ENCODE results near the gene DIS3L2. TPM values are rescaled to one million over a fixed set of nuclear protein-coding genes. Genes with fewer than 3 reads are reported as not detected.
A peak's percentile ranks its signal among the peaks of the same experiment; 100 is the strongest.

Gene DIS3L2
- total RNA-seq, 2 donors from 2014 or later, result 21.6 to 30.2 TPM

DNA sequence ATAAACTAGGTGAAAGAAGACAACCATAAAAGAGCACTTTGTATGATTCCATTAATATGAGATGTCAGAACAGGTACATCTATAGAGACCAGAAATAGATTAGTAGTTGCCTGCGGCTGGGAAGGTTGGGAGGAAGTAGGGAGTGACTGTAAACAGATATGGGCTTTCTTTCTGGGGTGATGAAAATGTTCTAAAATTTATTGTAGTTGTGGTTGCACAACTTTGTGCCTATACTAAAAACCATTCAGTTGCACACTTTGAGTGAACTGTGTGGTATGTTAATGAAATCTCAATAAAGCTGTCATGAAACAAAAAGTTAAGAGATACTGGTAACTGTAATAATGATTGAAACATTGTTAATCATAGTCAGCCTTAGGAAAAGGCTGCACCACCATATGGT lies 264.4 kb downstream of the DIS3L2 start:
- Mint-ChIP-seq H3K27me3 (no peaks in the 10 kb centered on the region), H3K27ac (no peak overlapping the region), H3K4me3 (no peak overlapping the region), H3K36me3 (ENCODE audit: low read depth) (peaks cover 11% of the 10 kb centered on the region), H3K9me3 (no peaks in the 10 kb centered on the region), H3K4me1 (peaks cover 3% of the 10 kb centered on the region)
- ATAC-seq (replicated peaks), result no peak

DNA sequence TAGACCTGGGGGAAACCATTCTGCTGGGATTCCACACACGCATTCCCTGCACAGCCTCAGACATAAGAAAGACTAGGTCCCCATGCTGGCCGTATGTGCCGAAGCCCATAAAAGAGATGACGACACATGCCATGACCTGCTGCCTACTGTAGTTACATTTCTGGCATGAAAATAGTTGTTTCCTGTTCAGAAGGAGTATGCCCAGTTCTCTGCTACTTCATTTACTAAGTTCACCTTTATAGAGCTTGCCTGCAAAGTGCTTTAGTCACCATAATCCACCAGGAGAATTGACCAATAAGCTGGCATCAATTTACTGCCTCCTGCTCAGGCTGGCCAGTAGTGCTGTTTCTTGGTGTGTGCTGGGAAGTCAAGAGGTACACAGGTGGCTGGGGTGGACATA lies 266.8 kb downstream of the DIS3L2 start:
- H3K36me3 Mint-ChIP-seq (ENCODE audit: low read depth), result no peaks in the 10 kb centered on the region

DNA sequence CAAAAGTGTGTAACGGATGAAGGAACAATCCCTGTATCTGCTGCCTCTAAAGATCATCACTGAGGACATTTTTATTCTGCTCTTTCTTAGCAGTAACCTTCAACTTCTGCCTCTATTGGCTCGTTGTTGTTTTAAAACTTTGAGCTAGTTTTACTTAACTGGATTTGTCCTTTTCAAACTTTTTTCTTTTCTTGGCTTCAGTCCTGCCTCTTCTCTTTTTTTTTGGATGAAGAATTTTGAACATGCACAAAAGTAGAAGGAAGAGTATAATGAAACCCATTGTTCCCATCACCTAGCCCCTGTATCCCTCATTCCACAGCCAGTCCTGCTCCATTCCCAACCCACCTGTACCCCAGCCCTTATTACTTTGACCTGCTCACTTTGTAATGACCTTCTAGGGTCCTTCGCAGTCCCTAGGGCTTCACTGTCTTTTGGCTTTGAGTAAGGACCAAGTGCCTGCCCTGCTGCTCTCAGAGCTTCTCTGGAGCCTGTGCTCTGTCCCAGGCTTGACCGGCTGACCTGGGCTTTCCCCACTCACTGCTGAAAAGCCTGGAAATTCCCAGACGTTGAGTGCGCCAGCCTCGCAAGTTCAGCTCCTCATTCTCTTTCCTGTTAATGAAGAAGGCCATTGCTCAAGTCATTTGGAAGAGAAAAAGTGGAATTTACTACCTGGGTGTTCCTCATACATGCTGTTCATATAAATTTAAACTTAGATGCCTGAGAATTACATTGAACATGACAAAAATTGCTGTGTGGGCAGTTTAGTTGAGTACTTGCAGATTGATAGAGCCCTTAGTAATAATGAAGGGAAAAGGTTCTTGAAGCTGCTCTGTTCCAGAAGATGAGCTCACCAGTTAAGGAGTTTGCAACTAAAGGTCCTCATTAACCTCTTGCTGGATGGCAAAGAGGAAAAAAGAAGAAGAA lies 267.7 kb downstream of the DIS3L2 start:
- no peaks in the 10 kb centered on the region for H3K36me3 Mint-ChIP-seq (ENCODE audit: low read depth)
- no peak overlapping the region for H3K27ac Mint-ChIP-seq
- no peaks in the 10 kb centered on the region for H3K9me3 Mint-ChIP-seq
- ATAC-seq (replicated peaks), result no peak
- H3K4me1 Mint-ChIP-seq, result peaks cover 18% of the 10 kb centered on the region
- no peaks in the 10 kb centered on the region for H3K27me3 Mint-ChIP-seq
- H3K4me3 Mint-ChIP-seq, result no peak overlapping the region

More for the DNA sequence above, 266.8 kb downstream of the DIS3L2 start:
- Mint-ChIP-seq H3K27me3 (no peaks in the 10 kb centered on the region), H3K27ac (no peak overlapping the region), H3K9me3 (no peaks in the 10 kb centered on the region), H3K4me3 (no peak overlapping the region), H3K4me1 (peaks cover 18% of the 10 kb centered on the region)
- ATAC-seq (replicated peaks), result no peak

DNA sequence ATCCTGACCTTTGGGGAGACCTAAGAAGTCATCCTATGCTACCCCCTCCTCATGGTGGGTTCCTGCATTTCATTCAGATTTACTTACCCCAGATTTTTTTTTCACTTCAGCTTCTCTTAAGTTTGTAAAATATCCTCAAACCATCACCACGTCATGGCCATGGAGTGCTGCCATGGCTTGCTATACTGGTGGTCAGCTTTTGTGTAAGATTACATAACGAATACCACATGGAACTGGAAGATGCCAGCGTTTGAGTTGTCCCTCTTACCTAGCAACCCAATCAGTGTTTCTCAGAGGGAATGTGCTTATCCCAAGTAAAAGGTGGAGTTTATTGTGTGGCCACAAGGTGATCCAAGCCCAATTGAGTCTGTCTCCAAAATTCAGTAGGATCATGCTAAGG lies 268.4 kb downstream of the DIS3L2 start:
- no peak for ATAC-seq (replicated peaks)
- Mint-ChIP-seq H3K27me3 (no peaks in the 10 kb centered on the region), H3K9me3 (no peaks in the 10 kb centered on the region), H3K4me3 (no peak overlapping the region), H3K36me3 (ENCODE audit: low read depth) (no peaks in the 10 kb centered on the region), H3K4me1 (peaks cover 18% of the 10 kb centered on the region), H3K27ac (no peak overlapping the region)

DNA sequence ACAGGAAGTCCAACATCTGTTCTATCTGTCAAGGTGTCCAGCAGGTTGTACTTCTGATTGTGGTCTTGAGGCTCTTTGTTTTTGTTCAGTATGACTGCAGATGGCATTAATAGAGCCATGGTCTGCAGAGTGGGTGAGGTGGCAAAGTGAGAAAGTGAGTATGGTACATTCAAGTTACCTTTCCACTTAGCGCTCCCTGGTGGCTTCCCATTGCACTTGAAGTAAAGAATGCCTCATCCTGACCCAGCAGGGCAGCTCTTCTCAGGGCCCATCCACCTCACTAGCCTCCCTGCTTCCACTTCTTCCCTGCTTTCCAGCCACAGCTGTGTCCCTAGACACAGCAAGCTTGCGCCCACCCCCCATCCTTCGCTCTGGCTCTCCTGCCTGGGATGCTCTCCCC lies 269.0 kb downstream of the DIS3L2 start:
- H3K36me3 Mint-ChIP-seq (ENCODE audit: low read depth), result no peaks in the 10 kb centered on the region
- no peak overlapping the region for H3K4me3 Mint-ChIP-seq
- H3K27ac Mint-ChIP-seq, result no peak overlapping the region
- peaks cover 18% of the 10 kb centered on the region for H3K4me1 Mint-ChIP-seq
- ATAC-seq (replicated peaks), result peak; percentile 53
- no peaks in the 10 kb centered on the region for H3K27me3 Mint-ChIP-seq
- no peaks in the 10 kb centered on the region for H3K9me3 Mint-ChIP-seq

DNA sequence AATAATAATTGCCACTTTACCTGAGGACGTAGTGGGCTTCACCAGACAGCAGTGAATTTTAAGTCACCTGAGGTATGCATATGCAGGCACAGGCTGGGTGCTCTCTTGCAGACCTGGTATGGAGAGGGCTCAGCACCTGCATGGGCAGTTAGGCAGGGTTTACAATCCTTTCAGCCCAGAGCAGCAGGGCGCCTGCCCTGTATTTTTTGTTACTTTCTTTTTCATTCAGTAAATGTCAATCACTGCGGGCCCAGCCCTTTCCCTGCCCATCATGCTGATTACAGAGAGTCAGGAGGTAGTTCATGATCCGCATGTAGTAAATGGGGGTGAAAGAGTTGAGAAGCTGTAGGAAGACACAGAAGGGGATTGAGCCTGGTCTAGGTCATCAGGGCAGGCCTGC lies 270.0 kb downstream of the DIS3L2 start:
- ATAC-seq (replicated peaks), result no peak
- no peak overlapping the region for H3K4me3 Mint-ChIP-seq
- H3K27ac Mint-ChIP-seq, result peak overlapping the region; percentile 41

DNA sequence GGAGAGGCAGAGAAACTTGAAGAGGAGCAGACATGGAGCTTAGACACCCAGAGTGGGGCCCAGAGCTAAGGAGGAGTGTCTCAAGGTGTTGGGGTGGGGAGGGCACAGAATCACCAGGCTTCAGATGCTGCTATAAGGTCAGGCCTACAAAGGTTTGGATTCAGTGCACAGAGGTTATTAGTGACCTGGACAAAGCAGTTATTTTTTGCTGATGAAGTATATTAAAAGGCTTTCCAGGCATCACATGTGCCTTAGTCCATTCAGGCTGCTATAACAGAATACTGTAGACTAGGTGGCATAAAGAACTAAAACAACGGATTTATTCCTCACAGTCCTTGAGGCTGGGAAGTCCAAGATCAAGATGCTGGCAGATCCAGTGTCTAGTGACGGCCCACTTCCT lies 271.4 kb downstream of the DIS3L2 start:
- no peak for ATAC-seq (replicated peaks)
- no peak overlapping the region for H3K4me3 Mint-ChIP-seq
- H3K27me3 Mint-ChIP-seq, result no peaks in the 10 kb centered on the region
- H3K4me1 Mint-ChIP-seq, result peaks cover 26% of the 10 kb centered on the region
- H3K27ac Mint-ChIP-seq, result peak overlapping the region; percentile 58
- peaks cover 3% of the 10 kb centered on the region for H3K36me3 Mint-ChIP-seq (ENCODE audit: low read depth)
- H3K9me3 Mint-ChIP-seq, result no peaks in the 10 kb centered on the region

More for the DNA sequence above, 270.0 kb downstream of the DIS3L2 start:
- Mint-ChIP-seq H3K9me3 (no peaks in the 10 kb centered on the region), H3K36me3 (ENCODE audit: low read depth) (no peaks in the 10 kb centered on the region), H3K27me3 (no peaks in the 10 kb centered on the region), H3K4me1 (peaks cover 18% of the 10 kb centered on the region)

DNA sequence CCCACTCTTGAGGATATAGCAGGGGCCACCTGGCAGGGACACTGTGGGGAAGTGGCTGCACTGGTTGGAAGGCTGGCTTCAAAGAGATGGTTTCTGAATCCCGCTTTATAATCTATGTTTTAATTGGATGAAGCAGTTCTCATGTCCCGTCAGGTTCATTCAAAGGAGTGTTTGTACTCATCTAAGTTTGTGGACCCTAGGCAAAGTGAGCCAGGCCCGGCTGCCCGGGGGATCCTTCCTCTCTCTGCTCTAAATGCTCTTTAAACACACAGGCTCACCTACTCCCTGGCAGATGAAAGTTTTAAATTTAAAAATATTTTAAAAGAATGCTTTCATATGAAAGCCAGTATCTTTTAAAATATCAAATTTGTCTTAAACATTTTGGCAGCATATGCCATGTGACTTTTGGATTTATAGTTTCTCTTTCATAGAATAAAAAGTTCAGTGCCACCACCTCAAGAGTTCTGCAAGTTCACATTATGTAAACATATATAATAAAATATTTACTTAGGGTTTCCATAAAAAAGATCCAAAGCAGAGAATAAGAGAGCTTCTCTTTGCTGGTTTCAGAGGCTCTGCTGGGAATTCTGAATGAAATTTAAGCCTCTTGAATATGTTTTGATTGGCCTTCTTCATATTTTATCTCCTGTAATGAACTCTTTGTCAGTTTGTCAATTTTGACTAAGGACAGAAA lies 273.6 kb downstream of the DIS3L2 start:
- Mint-ChIP-seq H3K27me3 (no peaks in the 10 kb centered on the region), H3K36me3 (ENCODE audit: low read depth) (peaks cover 24% of the 10 kb centered on the region), H3K4me1 (peaks cover 29% of the 10 kb centered on the region), H3K9me3 (no peaks in the 10 kb centered on the region), H3K27ac (no peak overlapping the region), H3K4me3 (no peak overlapping the region)
- ATAC-seq (replicated peaks), result no peak

DNA sequence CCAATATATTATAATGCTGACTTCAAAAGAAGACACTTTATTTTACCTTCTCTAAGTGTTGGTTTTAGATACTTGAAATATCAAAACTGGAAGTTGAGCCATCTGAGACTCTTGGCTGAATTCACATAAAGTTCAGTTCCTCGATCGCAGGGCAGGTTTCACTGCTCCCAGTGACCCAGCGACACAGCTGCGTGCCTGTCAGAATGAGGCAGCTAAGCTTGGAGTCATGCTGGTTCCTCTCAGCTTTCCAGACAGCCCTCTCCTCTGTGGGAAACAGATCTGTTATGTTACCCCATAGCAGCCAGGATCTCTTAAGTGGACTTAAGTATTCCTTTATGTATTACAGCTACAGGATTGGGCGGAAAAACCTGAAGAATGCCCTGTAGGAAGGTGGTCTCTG lies 274.2 kb downstream of the DIS3L2 start:
- no peak for ATAC-seq (replicated peaks)
- Mint-ChIP-seq H3K27ac (peak overlapping the region; percentile 48), H3K36me3 (ENCODE audit: low read depth) (peaks cover 30% of the 10 kb centered on the region), H3K4me3 (no peak overlapping the region), H3K27me3 (no peaks in the 10 kb centered on the region), H3K4me1 (peaks cover 31% of the 10 kb centered on the region), H3K9me3 (no peaks in the 10 kb centered on the region)

DNA sequence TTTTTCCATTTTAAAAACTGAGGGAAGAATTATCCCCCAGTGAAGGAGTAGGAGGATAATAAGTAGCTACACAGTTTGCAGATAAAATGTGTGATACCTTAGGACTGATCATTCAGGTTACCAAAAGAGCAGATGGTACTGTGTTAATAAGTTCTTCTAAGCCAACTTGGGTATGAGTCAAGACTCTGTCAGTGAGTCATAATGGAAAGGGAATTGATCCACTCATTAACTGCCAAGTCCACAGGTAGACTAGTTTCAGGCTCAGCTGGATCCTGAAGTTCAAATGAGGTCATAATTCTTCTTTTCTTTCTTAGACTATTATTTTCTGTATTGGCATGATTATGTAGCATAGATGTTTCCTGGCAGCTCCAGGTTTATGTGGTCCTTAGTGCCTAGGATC lies 274.7 kb downstream of the DIS3L2 start:
- Mint-ChIP-seq H3K4me3 (no peak overlapping the region), H3K4me1 (peaks cover 31% of the 10 kb centered on the region), H3K27me3 (no peaks in the 10 kb centered on the region), H3K9me3 (no peaks in the 10 kb centered on the region), H3K27ac (peak overlapping the region; percentile 48), H3K36me3 (ENCODE audit: low read depth) (peaks cover 35% of the 10 kb centered on the region)
- ATAC-seq (replicated peaks), result peak; percentile 78

DNA sequence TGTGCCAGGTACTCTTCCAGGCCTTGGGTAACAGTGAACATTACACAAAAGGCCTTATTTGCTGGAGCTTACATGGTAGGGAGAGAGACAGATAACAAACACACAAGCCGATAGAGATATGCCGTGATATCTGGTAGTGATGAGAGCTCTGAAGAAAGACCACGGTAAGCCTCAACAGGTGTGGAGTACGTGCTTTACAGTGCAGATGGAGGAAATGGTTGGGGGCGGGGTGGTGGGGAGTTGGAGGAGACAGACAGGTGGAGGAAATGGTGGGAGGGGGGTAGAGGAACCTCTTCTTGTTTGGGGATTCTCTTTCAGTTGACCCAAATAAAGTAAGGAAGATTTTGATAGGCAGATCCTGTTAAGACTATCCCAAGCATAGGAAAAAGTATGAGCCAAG lies 276.0 kb downstream of the DIS3L2 start:
- peak overlapping the region; percentile 97 for H3K27ac Mint-ChIP-seq
- ATAC-seq (replicated peaks), result no peak
- H3K4me1 Mint-ChIP-seq, result peaks cover 23% of the 10 kb centered on the region
- H3K9me3 Mint-ChIP-seq, result no peaks in the 10 kb centered on the region
- no peak overlapping the region for H3K4me3 Mint-ChIP-seq
- H3K36me3 Mint-ChIP-seq (ENCODE audit: low read depth), result peaks cover 36% of the 10 kb centered on the region
- no peaks in the 10 kb centered on the region for H3K27me3 Mint-ChIP-seq

DNA sequence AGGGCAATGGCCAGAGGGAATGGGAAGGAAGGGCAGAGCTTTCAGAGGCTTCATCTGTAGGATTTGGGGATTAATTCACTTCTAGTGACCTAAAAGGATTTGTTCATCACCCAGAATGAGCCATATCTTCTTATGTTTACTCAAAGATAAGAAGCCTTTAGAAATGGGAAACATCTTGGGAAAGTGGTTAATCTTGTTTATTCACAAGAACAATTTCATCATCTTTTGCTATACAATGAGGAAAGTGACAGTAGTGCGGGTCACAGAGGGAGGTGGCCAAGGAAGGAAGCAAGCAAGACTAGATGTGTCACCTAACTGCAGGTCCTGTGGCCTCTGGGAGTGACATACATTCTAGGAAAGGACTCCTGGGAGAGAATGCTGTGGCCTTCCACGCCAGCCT lies 276.6 kb downstream of the DIS3L2 start:
- peak overlapping the region; percentile 58 for H3K4me3 Mint-ChIP-seq
- peaks cover 36% of the 10 kb centered on the region for H3K36me3 Mint-ChIP-seq (ENCODE audit: low read depth)
- H3K9me3 Mint-ChIP-seq, result no peaks in the 10 kb centered on the region
- peak overlapping the region; percentile 97 for H3K27ac Mint-ChIP-seq
- no peaks in the 10 kb centered on the region for H3K27me3 Mint-ChIP-seq
- peaks cover 18% of the 10 kb centered on the region for H3K4me1 Mint-ChIP-seq
- peak; percentile 22 for ATAC-seq (replicated peaks)

DNA sequence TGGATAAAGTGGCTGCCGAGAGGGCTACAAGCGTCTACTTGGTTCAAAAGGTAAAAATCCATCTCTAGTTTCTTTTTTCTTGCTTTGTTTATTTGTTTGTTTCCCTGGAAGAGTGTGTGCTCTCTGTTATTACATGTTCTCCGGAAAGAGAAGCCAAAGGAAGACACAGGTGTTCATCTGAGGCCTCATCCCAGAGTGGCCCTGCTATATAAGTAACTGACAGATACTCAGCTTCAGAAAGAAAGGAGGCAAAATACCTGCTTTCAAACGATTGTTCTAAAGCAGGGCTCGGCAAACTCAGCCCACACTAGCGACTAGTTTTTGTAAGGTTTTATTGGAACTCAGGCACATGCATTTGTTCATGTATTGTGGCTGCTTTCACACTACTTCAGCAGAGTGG lies 277.1 kb downstream of the DIS3L2 start:
- H3K27ac Mint-ChIP-seq, result peak overlapping the region; percentile 97
- H3K4me3 Mint-ChIP-seq, result peak overlapping the region; percentile 58
- no peak for ATAC-seq (replicated peaks)
- H3K9me3 Mint-ChIP-seq, result no peaks in the 10 kb centered on the region
- no peaks in the 10 kb centered on the region for H3K27me3 Mint-ChIP-seq
- H3K36me3 Mint-ChIP-seq (ENCODE audit: low read depth), result peaks cover 36% of the 10 kb centered on the region
- peaks cover 18% of the 10 kb centered on the region for H3K4me1 Mint-ChIP-seq

DNA sequence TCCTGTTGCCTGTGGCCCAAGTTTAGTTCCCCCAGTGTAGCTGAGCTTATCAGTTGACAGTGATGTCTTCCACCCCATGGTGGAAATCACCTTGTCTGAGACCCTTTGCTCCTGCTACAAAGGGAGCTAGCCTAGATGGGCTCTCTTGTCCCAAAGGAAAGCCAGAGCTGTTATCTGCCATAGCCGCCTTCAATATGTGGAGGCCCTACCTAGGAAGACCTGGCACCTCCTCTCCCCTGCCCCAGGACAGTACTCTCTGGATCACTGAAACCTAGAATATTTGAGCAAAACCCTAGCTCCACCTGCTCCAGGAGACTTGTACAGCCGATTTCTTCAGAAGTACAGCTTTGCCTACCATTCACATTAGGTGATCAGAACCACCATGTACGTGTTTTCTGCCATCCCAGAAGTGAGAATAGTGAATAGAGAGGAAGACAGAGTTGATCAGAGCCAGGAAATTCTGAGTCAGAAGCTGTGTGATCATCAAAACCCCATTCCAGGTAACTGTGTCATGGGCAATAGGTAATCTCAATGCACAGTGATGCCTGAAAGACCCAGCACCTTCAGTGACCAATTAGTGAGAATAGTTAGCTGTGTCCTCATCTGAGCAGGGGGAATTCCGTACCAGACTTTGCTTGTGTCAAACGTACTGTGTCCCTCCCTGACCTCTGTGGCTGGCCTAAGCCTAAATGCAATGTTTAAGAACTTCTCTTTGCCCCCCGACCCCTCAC lies 278.6 kb downstream of the DIS3L2 start:
- peak; percentile 76 for ATAC-seq (replicated peaks)
- H3K4me3 Mint-ChIP-seq, result peak overlapping the region; percentile 58
- peaks cover 36% of the 10 kb centered on the region for H3K36me3 Mint-ChIP-seq (ENCODE audit: low read depth)
- no peaks in the 10 kb centered on the region for H3K27me3 Mint-ChIP-seq
- H3K4me1 Mint-ChIP-seq, result peaks cover 18% of the 10 kb centered on the region
- H3K27ac Mint-ChIP-seq, result peak overlapping the region; percentile 97
- no peaks in the 10 kb centered on the region for H3K9me3 Mint-ChIP-seq
